ENCODE measurements around the gene SYAP1.
A peak's percentile ranks its signal among the peaks of the same experiment; 100 is the strongest.

The SYAP1 gene

DNA sequence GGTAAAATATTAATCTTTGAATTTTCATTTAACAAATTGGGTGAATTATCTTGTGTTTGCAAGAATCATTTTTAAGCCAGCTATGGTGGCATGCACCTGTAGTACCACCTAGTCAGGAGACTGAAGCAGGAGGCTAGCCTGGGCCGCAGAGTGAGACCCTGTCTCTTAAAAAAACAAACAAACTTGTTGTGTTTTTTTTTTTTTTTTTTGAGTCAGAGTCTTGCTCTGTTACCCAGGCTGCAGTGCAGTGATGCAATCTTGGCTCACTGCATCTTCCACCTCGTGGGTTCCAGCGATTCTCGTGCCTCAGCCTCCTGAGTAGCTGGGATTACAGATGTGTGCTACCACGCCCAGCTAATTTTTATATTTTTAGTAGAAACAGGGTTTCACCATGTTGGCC lies 69.1 kb downstream of the SYAP1 start:
- DNase-seq (ENCODE audit: low read depth), result no peak
- TF ChIP-seq, protein P1, sequence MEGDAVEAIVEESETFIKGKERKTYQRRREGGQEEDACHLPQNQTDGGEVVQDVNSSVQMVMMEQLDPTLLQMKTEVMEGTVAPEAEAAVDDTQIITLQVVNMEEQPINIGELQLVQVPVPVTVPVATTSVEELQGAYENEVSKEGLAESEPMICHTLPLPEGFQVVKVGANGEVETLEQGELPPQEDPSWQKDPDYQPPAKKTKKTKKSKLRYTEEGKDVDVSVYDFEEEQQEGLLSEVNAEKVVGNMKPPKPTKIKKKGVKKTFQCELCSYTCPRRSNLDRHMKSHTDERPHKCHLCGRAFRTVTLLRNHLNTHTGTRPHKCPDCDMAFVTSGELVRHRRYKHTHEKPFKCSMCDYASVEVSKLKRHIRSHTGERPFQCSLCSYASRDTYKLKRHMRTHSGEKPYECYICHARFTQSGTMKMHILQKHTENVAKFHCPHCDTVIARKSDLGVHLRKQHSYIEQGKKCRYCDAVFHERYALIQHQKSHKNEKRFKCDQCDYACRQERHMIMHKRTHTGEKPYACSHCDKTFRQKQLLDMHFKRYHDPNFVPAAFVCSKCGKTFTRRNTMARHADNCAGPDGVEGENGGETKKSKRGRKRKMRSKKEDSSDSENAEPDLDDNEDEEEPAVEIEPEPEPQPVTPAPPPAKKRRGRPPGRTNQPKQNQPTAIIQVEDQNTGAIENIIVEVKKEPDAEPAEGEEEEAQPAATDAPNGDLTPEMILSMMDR (conservative IDR thresholded peaks at IDR 0.05; ENCODE audit: low read depth, low read length), result no peak
- no peak overlapping the region for H3K4me3 ChIP-seq (ENCODE audit: low read length)

DNA sequence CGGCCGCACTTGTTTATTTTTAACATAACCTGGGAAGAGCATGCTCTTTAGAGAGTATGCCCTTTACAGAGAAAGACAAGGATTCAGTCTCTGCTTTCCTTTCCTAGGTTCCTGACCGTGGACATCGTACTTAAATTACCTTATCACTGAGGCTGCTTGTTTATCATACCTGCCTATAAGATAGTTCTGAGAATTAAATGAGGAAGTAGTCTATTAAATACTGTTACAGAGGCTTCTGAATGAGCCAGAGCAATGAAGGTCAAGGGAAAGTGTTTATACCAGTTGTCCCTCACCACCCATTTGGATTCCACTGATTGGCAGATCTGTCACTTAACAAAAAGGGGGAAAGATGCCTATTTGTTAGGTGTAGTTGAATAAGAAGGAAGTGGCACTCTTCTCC lies 76.9 kb downstream of the SYAP1 start:
- no peak overlapping the region for H3K4me3 ChIP-seq (ENCODE audit: low read length)
- TF ChIP-seq, protein P1 (conservative IDR thresholded peaks at IDR 0.05; ENCODE audit: low read depth, low read length), result no peak
- DNase-seq (ENCODE audit: low read depth), result no peak

DNA sequence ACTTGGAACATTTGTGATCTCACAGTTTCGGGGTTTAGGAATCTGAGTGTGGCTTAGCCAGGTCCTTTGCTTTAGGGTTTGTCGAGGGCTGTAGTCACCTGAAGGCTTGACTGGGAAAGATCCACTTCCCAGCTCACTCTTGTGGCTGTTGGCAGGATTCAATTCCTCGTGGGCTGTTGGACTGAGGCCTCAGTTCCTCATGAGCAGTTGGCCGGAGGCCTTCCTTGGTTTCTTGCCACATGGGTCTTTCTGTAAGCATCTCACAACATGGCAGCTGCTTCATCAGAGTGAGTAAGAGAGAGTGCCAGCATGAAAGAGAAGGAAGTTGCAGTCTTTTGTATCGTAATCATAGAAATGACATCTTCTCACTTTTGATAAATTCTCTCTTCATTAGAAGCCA lies 77.9 kb downstream of the SYAP1 start:
- no peak for DNase-seq (ENCODE audit: low read depth)
- H3K4me3 ChIP-seq (ENCODE audit: low read length), result no peak overlapping the region
- TF ChIP-seq, protein P1 (conservative IDR thresholded peaks at IDR 0.05; ENCODE audit: low read depth, low read length), result no peak

DNA sequence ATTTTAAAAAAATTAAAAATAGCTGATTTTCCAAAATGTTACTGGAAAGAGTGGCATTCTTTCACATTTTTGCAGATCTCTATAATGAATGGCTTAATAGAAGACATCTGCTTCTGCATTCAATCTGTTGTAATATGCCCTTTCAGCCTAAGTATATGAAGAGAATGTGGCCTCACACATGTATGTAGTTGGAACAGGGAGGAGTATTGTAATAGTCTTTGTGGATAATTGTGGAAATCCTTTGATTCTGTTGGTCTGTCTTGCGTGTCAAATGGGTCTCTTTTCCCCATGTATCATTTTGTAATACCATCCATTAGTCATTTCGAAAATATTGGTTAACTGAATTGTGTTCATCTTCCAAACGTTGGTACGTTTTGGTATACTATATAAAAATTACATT lies 78.4 kb downstream of the SYAP1 start:
- no peak for DNase-seq (ENCODE audit: low read depth)
- TF ChIP-seq, protein P1 (conservative IDR thresholded peaks at IDR 0.05; ENCODE audit: low read depth, low read length), result no peak
- no peak overlapping the region for H3K4me3 ChIP-seq (ENCODE audit: low read length)

DNA sequence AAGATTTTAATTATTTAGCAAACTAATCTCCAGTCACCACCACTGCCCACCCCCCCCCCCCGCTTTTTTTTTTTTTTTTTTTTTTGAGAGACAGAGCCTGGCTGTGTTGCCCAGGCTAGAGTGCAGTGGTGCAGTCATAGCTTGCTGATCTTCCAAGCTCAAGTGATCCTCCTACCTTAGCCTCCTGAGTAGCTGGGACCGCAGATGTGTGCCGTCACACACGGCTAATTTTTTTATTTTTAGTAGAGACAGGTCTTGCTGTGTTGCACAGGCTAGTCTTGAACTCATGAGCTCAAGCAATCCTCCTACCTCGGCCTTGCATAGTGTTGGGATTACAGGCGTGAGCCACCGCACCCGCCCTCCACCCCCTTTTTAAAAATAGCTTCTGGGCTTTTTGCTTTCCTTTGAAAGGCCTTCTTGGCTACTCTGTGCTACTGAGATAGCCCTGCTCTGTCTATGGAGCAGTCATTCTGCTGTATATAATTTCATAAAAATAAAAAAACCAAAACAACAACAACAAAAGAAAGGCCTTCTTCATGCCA lies 85.6 kb downstream of the SYAP1 start:
- H3K4me3 ChIP-seq (ENCODE audit: low read length), result no peak overlapping the region
- TF ChIP-seq, protein P1 (conservative IDR thresholded peaks at IDR 0.05; ENCODE audit: low read depth, low read length), result no peak
- no peak for DNase-seq (ENCODE audit: low read depth)

DNA sequence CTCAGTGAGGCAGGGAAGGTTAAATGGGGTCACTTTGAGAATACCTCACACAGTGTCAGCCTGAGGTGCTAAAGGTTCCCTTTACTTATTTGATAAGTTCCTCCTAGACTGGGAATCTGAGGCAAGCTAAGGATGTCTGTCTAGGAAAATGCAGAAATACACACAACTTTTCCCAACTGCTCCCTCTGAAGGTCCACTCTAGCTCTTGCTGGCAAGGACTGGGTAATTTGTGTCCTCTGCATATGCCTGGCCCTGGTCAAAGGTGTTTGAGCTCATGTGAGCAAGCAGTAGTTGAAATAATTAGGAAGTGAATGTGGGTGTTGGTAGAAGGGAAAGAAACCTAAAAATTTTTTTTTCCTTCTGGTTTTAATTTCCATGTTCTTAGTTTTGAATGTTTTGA lies 88.1 kb downstream of the SYAP1 start:
- no peak for DNase-seq (ENCODE audit: low read depth)
- TF ChIP-seq, protein P1 (conservative IDR thresholded peaks at IDR 0.05; ENCODE audit: low read depth, low read length), result peak; percentile 54
- no peak overlapping the region for H3K4me3 ChIP-seq (ENCODE audit: low read length)

DNA sequence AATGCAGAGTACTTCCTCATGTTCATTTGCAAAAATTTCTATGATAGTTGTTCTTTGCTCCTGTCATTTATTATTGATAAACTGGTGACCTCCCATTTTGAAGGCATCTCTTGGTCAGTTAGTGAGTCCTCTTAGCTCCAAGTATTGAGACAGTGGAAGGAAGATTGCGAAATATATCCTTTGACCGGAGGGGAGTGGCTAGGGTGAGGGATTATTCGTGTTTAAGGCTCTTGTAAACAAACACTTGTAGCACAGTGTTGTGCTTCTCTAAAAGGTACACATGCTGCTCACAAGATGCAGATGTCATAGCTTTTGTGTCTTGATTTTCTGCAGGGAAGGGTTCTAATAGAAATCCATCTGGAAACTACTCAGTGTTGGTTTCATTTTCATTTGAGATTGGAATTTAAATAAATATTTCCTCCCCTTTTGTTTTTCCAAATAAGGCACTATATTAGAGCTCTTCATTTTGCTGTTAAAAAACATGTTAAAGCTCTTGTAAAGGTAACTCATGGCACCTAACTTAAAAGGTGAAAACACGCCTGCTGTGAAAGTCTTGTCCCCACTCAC lies 88.6 kb downstream of the SYAP1 start:
- TF ChIP-seq, protein P1 (conservative IDR thresholded peaks at IDR 0.05; ENCODE audit: low read depth, low read length), result no peak
- no peak for DNase-seq (ENCODE audit: low read depth)
- H3K4me3 ChIP-seq (ENCODE audit: low read length), result no peak overlapping the region
